ENCODE results near the gene IL12RB2. TPM values are rescaled to one million over a fixed set of nuclear protein-coding genes. Genes with fewer than 3 reads are reported as not detected.

The IL12RB2 gene
- total and polyA plus RNA-seq, 2 of the 13 experiments (the other 11 are each of a cell fraction or from before 2014, with no cell fraction given), result not detected

GRCh38 chr1:67336783-67337182, 29.1 kb downstream of the IL12RB2 start (continued):
- no peak for TF ChIP-seq TAF15 (IDR thresholded peaks at IDR 0.05; ENCODE audit: low read depth, low read length, poor library complexity, severe bottlenecking)
- TF ChIP-seq ZNF17 (CRISPR knock-in tag; IDR thresholded peaks at IDR 0.05), result no peak
- TF ChIP-seq ZNF260 (CRISPR knock-in tag; IDR thresholded peaks at IDR 0.05; ENCODE audit: borderline replicate concordance, low read depth), result no peak

- ATAC-seq (no peak), DNase-seq (ENCODE audit: low spot score) (no peak), FAIRE-seq (no peak)
- 58% methylated on average over 3 of the region's 3 CpGs for WGBS (ENCODE audit: low lambda C conversion rate)
- in situ Hi-C loops (cut with HindIII; ENCODE audit: extremely low pct_ligation_motif_present, low pct_unique_long_range_greater_than_20kb), result no loop called here
- TF ChIP-seq ZNF17 (CRISPR knock-in tag; IDR thresholded peaks at IDR 0.05) (no peak), PBX3 (CRISPR knock-in tag; IDR thresholded peaks at IDR 0.05; ENCODE audit: borderline replicate concordance) (no peak), ZNF557 (CRISPR knock-in tag; IDR thresholded peaks at IDR 0.05) (no peak), ETV5 (CRISPR knock-in tag; IDR thresholded peaks at IDR 0.05; ENCODE audit: borderline replicate concordance) (no peak), ZNF552 (CRISPR knock-in tag; IDR thresholded peaks at IDR 0.05; ENCODE audit: borderline replicate concordance) (no peak), ZNF891 (CRISPR knock-in tag; IDR thresholded peaks at IDR 0.05) (no peak), TFAP4 (IDR thresholded peaks at IDR 0.05; ENCODE audit: borderline replicate concordance, low read depth) (no peak), MED13 (CRISPR knock-in tag; IDR thresholded peaks at IDR 0.05) (no peak), CENPX (CRISPR knock-in tag; IDR thresholded peaks at IDR 0.05) (no peak), ZSCAN30 (CRISPR knock-in tag; IDR thresholded peaks at IDR 0.05) (no peak), RBM22 (optimal IDR thresholded peaks at IDR 0.05; ENCODE audit: low read length) (no peak), ARNTL (CRISPR knock-in tag; IDR thresholded peaks at IDR 0.05) (no peak), SMAD1 (CRISPR knock-in tag; IDR thresholded peaks at IDR 0.05; ENCODE audit: borderline replicate concordance, low read depth) (no peak), HDAC2 (CRISPR knock-in tag; IDR thresholded peaks at IDR 0.05) (no peak)
- TF ChIP-seq, protein P1, sequence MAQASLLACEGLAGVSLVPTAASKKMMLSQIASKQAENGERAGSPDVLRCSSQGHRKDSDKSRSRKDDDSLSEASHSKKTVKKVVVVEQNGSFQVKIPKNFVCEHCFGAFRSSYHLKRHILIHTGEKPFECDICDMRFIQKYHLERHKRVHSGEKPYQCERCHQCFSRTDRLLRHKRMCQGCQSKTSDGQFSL (CRISPR knock-in tag; IDR thresholded peaks at IDR 0.05), result no peak
- no TSS peak for BruUV-seq (replicated peaks)
- no peaks in the 10 kb centered on the region for H4K20me1 ChIP-seq (ENCODE audit: insufficient read depth, low read length)
- no peaks in the 10 kb centered on the region for H3K79me2 ChIP-seq (ENCODE audit: insufficient read depth, low read length)
- H3K36me3 ChIP-seq (replicated peaks in 1 of 2; ENCODE audit: control insufficient read depth in 1 of 2, insufficient read depth in 2 of 2, low read length in 2 of 2), result no peaks in the 10 kb centered on the region
- CTCF ChIA-PET (ENCODE audit: low intra/inter-chr PET ratio, low total read pairs), result no interaction called here
- H3K9me3 ChIP-seq (ENCODE audit: low read length), result no peaks in the 10 kb centered on the region
- H3K4me2 ChIP-seq (ENCODE audit: low read depth, low read length), result no peak overlapping the region
- no peak overlapping the region for H3K27ac ChIP-seq (ENCODE audit: extremely low read length, insufficient read depth, low read length)
- POLR2A ChIA-PET, result no interaction called here
- H3K27me3 ChIP-seq (ENCODE audit: control insufficient read depth in 1 of 2, insufficient read depth in 2 of 2, low read length in 2 of 2), result no peaks in the 10 kb centered on the region
- no peak overlapping the region for H2AFZ ChIP-seq (ENCODE audit: low read length)
- H3K9ac ChIP-seq (ENCODE audit: insufficient read depth, low read depth, low read length), result no peak overlapping the region
- intact Hi-C loops (cut with micrococcal nuclease; ENCODE audit: unreplicated experiment), result no loop called here
- H3K4me1 ChIP-seq (ENCODE audit: insufficient read depth, low read length), result no peaks in the 10 kb centered on the region
- no peak overlapping the region for H3K4me3 ChIP-seq (replicated peaks in 1 of 3; ENCODE audit: insufficient read depth in 1 of 3, low read depth in 2 of 3, low read length in 3 of 3)
Measured at GRCh38 chr1:67338642-67339041, 31.0 kb downstream of the IL12RB2 start.
